ENCODE results near the gene PTTG1. TPM values are rescaled to one million over a fixed set of nuclear protein-coding genes. Genes with fewer than 3 reads are reported as not detected.
A peak's percentile ranks its signal among the peaks of the same experiment; 100 is the strongest.

The PTTG1 gene
- total RNA-seq, 1 experiment from 2014 or later, result 238 TPM

GRCh38 chr5:160463740-160464465 is 42.2 kb downstream of the PTTG1 start:
- in situ Hi-C loops (cut with HindIII; ENCODE audit: low pct_unique_long_range_greater_than_20kb, low sequenced_read_pairs), result no loop called here

GRCh38 chr5:160464466-160464797 is 42.8 kb downstream of the PTTG1 start:
- DNase-seq (ENCODE audit: low read depth, low spot score), result no peak
- in situ Hi-C loops (cut with HindIII; ENCODE audit: low pct_unique_long_range_greater_than_20kb, low sequenced_read_pairs), result no loop called here

More at GRCh38 chr5:160463740-160464465, 42.2 kb downstream of the PTTG1 start:
- DNase-seq (ENCODE audit: low read depth, low spot score), result peak; percentile 83

DNA sequence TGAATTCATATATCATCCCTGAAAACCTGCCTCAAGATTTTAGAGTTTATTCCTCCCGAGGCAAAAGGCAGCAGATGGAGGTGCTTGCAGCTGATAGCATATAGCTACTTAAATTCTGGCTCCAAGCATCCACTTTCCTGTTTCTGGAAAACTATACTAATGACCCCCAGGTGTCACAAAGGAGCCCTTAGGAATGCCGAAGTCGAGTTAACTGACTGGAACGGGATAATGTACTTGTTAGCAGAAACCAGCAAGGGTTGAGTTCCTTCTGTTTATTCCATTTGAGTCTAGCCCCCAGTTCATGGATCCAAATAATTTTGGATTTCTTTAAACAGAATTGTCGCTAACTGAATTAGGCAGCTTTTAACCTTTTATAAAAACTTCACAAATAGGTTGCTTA is 44.5 kb downstream of the PTTG1 start:
- in situ Hi-C loops (cut with HindIII; ENCODE audit: low pct_unique_long_range_greater_than_20kb, low sequenced_read_pairs), result no loop called here
- no peak for DNase-seq (ENCODE audit: low read depth, low spot score)

DNA sequence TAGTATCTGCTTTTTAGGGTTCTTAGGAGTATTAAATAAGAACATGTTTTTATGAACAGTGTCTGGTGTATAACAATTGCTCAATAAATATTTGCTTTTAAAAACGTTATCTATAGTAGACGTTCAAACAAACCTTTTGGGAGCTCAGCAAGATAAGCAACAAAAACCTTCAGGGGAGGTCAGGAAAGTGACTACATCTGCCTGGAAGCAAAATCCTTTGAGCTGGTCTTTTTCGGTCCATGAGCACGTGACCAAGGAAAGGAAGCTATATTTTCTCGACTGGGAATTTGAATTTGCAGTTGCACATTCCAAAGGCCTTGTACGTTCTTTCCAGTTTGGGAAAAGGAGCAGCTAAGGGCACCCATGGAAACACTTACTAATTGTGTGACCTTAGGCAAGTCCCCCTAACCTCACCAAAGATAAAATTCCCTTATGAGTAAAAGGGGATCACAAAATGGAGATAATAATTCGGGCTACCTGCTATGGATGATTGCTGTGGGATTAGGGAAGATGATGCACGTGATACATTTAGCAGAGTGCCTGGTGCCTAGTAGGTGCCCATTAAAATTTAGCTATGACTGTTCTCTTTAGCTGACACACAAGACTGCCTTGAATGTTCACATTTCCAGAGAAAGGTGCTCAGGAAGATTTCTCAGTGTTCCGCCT is 45.4 kb downstream of the PTTG1 start:
- in situ Hi-C loops (cut with HindIII; ENCODE audit: low pct_unique_long_range_greater_than_20kb, low sequenced_read_pairs), result no loop called here
- peak; percentile 58 for DNase-seq (ENCODE audit: low read depth, low spot score)

- DNase-seq (ENCODE audit: low read depth, low spot score), result peak; percentile 97
- in situ Hi-C loops (cut with HindIII; ENCODE audit: low pct_unique_long_range_greater_than_20kb, low sequenced_read_pairs), result no loop called here
These were observed 46.1 kb downstream of the PTTG1 start for GRCh38 chr5:160467555-160468362.

GRCh38 chr5:160468363-160468975 is 46.8 kb downstream of the PTTG1 start:
- in situ Hi-C loops (cut with HindIII; ENCODE audit: low pct_unique_long_range_greater_than_20kb, low sequenced_read_pairs), result no loop called here
- peak; percentile 64 for DNase-seq (ENCODE audit: low read depth, low spot score)

- DNase-seq (ENCODE audit: low read depth, low spot score), result peak; percentile 91
- in situ Hi-C loops (cut with HindIII; ENCODE audit: low pct_unique_long_range_greater_than_20kb, low sequenced_read_pairs), result no loop called here
These were observed 47.8 kb downstream of the PTTG1 start for GRCh38 chr5:160469156-160470144.

DNA sequence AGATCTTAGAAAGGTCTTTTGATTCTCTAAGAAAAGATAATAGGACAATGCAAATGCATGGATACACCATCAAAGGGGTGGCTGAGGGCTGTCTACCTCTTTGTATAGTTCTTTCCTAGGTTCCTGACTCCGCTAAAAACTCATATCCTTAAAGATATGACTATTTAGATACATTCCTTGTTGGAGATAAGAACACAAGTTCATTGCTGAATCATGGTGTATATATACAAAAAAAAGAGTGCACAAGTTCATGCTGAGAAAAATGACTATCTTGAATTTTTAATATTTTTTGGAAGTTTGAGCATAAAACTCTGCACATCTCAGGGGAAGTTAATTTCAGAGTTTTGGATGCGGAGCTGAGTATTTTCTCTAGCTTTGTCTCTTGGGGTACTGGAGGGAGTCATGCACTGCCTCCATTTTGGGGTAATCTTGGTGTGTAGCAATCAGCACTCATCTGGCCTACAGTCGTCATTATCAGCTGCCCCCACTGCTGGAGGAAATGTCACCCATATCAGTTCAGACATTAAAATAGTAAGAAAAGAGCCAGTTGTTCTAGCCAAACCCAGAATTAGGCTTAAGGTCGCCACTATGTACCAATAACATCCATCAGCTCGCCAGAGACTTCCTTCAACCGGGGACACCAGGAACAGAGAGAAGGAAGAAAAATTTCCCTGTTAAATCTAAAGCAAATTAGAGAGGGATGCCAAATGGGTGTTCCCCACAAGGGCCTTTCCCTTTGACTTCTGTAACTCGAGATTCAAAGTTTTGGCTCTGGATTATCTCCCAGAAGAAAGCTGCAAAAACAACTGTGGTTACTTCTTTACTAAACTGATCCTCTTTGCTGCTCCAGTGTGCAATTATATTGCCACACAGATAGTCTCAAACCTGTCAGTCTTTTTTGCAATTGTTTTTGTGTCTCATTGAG is 49.0 kb downstream of the PTTG1 start:
- in situ Hi-C loops (cut with HindIII; ENCODE audit: low pct_unique_long_range_greater_than_20kb, low sequenced_read_pairs), result no loop called here
- peak; percentile 70 for DNase-seq (ENCODE audit: low read depth, low spot score)

GRCh38 chr5:160471761-160472160 is 50.1 kb downstream of the PTTG1 start:
- peak; percentile 34 for DNase-seq (ENCODE audit: low read depth, low spot score)
- in situ Hi-C loops (cut with HindIII; ENCODE audit: low pct_unique_long_range_greater_than_20kb, low sequenced_read_pairs), result no loop called here

GRCh38 chr5:160472482-160472881 is 50.8 kb downstream of the PTTG1 start:
- peak; percentile 49 for DNase-seq (ENCODE audit: low read depth, low spot score)
- in situ Hi-C loops (cut with HindIII; ENCODE audit: low pct_unique_long_range_greater_than_20kb, low sequenced_read_pairs), result no loop called here

GRCh38 chr5:160473681-160474080 is 52.0 kb downstream of the PTTG1 start:
- DNase-seq (ENCODE audit: low read depth, low spot score), result peak; percentile 14
- in situ Hi-C loops (cut with HindIII; ENCODE audit: low pct_unique_long_range_greater_than_20kb, low sequenced_read_pairs), result no loop called here

GRCh38 chr5:160474084-160474483 is 52.4 kb downstream of the PTTG1 start:
- DNase-seq (ENCODE audit: low read depth, low spot score), result peak; percentile 44
- in situ Hi-C loops (cut with HindIII; ENCODE audit: low pct_unique_long_range_greater_than_20kb, low sequenced_read_pairs), result no loop called here

DNA sequence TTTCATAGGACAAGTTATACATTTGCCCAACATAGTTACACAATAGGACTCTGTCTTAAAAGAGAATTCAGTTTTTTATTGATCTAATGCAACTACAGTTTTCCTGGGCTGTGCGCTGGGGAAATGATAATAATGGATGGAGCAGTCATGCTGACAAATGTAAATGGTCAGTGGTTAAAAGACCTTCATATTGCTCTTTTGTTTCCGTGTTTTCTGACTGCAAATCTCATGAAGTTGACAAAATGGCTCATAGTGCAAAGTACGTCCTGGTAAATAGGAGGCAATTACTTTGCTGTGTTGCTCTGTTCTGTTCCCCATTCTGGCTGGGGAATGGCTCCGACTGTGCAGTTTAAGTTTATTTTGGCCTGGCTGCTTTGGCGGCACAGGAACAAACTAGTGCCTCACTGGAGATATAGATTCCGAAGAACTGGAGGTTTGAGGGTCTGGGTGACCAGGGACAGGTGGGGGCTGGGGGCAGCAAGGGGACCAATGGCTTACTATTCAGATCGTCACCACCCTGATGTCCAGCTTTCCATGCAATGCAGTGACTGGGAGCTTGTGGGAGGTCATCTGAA is 54.3 kb downstream of the PTTG1 start:
- in situ Hi-C loops (cut with HindIII; ENCODE audit: low pct_unique_long_range_greater_than_20kb, low sequenced_read_pairs), result no loop called here
- peak; percentile 50 for DNase-seq (ENCODE audit: low read depth, low spot score)

- in situ Hi-C loops (cut with HindIII; ENCODE audit: low pct_unique_long_range_greater_than_20kb, low sequenced_read_pairs), result no loop called here
These were observed 55.8 kb downstream of the PTTG1 start for GRCh38 chr5:160477266-160477970.

DNA sequence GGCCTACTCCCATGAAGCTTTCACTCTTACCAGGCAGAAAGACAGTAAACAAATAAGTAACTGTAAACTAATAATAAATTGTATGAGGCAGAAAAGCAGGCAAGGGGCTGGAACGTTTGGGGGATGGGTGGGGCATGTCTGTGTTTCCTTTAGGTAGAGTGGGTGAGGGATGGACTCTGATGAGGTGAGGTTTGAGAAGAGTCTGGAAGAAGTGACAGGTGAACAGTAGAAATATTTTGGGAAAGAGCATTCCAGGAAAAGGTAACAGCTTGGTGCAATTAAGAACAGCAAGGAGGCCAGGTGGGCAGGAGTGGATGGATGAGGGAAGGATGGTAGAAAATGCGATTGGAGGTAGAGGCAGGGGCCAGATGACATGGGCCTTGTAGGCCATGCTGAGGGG is 56.5 kb downstream of the PTTG1 start:
- peak; percentile 32 for DNase-seq (ENCODE audit: low read depth, low spot score)
- in situ Hi-C loops (cut with HindIII; ENCODE audit: low pct_unique_long_range_greater_than_20kb, low sequenced_read_pairs), result no loop called here

More at GRCh38 chr5:160477266-160477970, 55.8 kb downstream of the PTTG1 start:
- DNase-seq (ENCODE audit: low read depth, low spot score), result peak; percentile 77
